ENCODE results near the gene ABHD17A. TPM values are rescaled to one million over a fixed set of nuclear protein-coding genes. Genes with fewer than 3 reads are reported as not detected.
A peak's percentile ranks its signal among the peaks of the same experiment; 100 is the strongest.

ABHD17A gene
- total and polyA plus RNA-seq, 2 of the 8 experiments (the other 6 are each of a cell fraction or from before 2014, with no cell fraction given) = 41.2 to 87.4 TPM

GRCh38 chr19:1856698-1857603, 28.3 kb downstream of the ABHD17A start:
- peaks cover 42 to 49% of the 10 kb centered on the region in 2 experiments for H4K20me1 ChIP-seq (replicated peaks in 1 of 2; ENCODE audit: control insufficient read depth in 1 of 2, insufficient read depth in 2 of 2, low read length in 2 of 2)
- H4K8ac ChIP-seq (ENCODE audit: extremely low read depth, insufficient read depth, low read length) = peak overlapping the region; percentile 75
- H2AFZ ChIP-seq (ENCODE audit: low read length) = no peak overlapping the region
- H3K79me2 ChIP-seq (ENCODE audit: control insufficient read depth in 1 of 2, insufficient read depth in 2 of 2, low read length in 2 of 2) = peaks cover 13 to 68% of the 10 kb centered on the region in 2 experiments; a peak in 3 of 4 replicates
- WGBS, 2 experiments (ENCODE audit: extremely low coverage in 1 of 2, insufficient coverage in 1 of 2, insufficient read length in 1 of 2, insufficient replicate concordance in 2 of 2, low coverage in 1 of 2, low lambda C conversion rate in 2 of 2, missing lambda C conversion rate in 1 of 2) = 7% methylated on average over 21 of the region's 73 CpGs; no CpG with 5 or more reads in 1 of the 2 experiments
- no peak for FAIRE-seq
- H3K18ac ChIP-seq (ENCODE audit: extremely low read depth, low read length) = peak overlapping the region; percentile 78
- no peak overlapping the region for H2BK120ac ChIP-seq (replicated peaks; ENCODE audit: low read depth, low read length)
- H3K9me3 ChIP-seq (ENCODE audit: insufficient read depth in 2 of 2, low read depth in 1 of 2, low read length in 1 of 2) = no peaks in the 10 kb centered on the region
- peak overlapping the region; percentile 75; the same call in 1 of the 2 replicates for H2AK5ac ChIP-seq (ENCODE audit: low read depth, low read length)
- peaks cover 11% of the 10 kb centered on the region; the same call in 1 of the 2 replicates for H3K23me2 ChIP-seq (ENCODE audit: low read depth, low read length)
- POLR2A ChIA-PET (ENCODE audit: partially characterized antibody) = interaction anchor here (0.6 to 1.6 kb wide), 4 partner anchors 19 to 588 kb away, joined by 3 to 4 read pairs (median 4); partner anchors contain the start of gene CIRBP
- peak in 1 of 2 experiments; percentile 76 for DNase-seq (ENCODE audit: low read depth in 1 of 2, low spot score in 2 of 2)
- peak overlapping the region; percentile 92; the same call in 1 of the 2 replicates for H2BK15ac ChIP-seq (ENCODE audit: low read length)
- H3K27me3 ChIP-seq (replicated peaks in 1 of 4; ENCODE audit: control insufficient read depth in 3 of 4, extremely low read depth in 1 of 4, insufficient read depth in 3 of 4, low read length in 3 of 4) = peaks cover 0 to 10% (median 5%) of the 10 kb centered on the region in 4 experiments; a peak in 5 of 7 replicates
- H3K36me3 ChIP-seq (ENCODE audit: control insufficient read depth in 2 of 4, insufficient read depth in 4 of 4, low read length in 3 of 4) = no peaks in the 10 kb centered on the region
- H2BK20ac ChIP-seq (ENCODE audit: low read length) = no peak overlapping the region
- CTCF ChIA-PET (ENCODE audit: partially characterized antibody) = interaction anchor here (0.6 to 2.5 kb wide), 15 partner anchors 7 to 617 kb away, joined by 3 to 18 read pairs (median 5); partner anchors contain the start of gene REXO1
- H3K4ac ChIP-seq (replicated peaks; ENCODE audit: insufficient read length, low read depth, low read length) = no peak overlapping the region
- peak overlapping the region; percentile 20 for H4K5ac ChIP-seq (ENCODE audit: insufficient read length, low read depth, low read length)
- peaks cover 19% of the 10 kb centered on the region for H3K79me1 ChIP-seq (ENCODE audit: low read depth, low read length)
- no peak overlapping the region for H3K14ac ChIP-seq (ENCODE audit: insufficient read length)
- H3K9ac ChIP-seq (replicated peaks in 1 of 4; ENCODE audit: extremely low read depth in 1 of 4, low read depth in 3 of 4, low read length in 3 of 4) = peak overlapping the region in 3 of 4 experiments; percentile 13 to 45 (median 31); a peak in 4 of 7 replicates
- 0 out of 2 replicates have a peak overlapping the region, but pooled peaks have one; percentile 50 for H2BK12ac ChIP-seq (ENCODE audit: low read depth, low read length)
- no peak overlapping the region for H3K23ac ChIP-seq (ENCODE audit: insufficient read length)
- no peak overlapping the region for H3K27ac ChIP-seq (ENCODE audit: low read depth, low read length)
- H2BK5ac ChIP-seq (ENCODE audit: low read depth, low read length) = peak overlapping the region; percentile 71; the same call in 1 of the 2 replicates
- peaks cover 0 to 74% (median 59%) of the 10 kb centered on the region in 4 experiments; a peak in 6 of 7 replicates for H3K4me1 ChIP-seq (replicated peaks in 1 of 4; ENCODE audit: control insufficient read depth in 3 of 4, insufficient read depth in 4 of 4, low read length in 3 of 4)
- peak overlapping the region; percentile 67 to 95 for H3K4me2 ChIP-seq (ENCODE audit: insufficient read depth in 1 of 2, low read depth in 2 of 2, low read length in 2 of 2)
- no peak overlapping the region for H3K56ac ChIP-seq (replicated peaks; ENCODE audit: insufficient read length, low read depth, low read length)
- peak overlapping the region; percentile 85 for H4K91ac ChIP-seq (replicated peaks; ENCODE audit: insufficient read length, low read length)
- H3K4me3 ChIP-seq (ENCODE audit: extremely low read depth in 1 of 4, insufficient read depth in 2 of 4, low read depth in 3 of 4, low read length in 4 of 4) = peak overlapping the region; percentile 35 to 70 (median 42)
- TF ChIP-seq ATF3 (IDR thresholded peaks at IDR 0.05; ENCODE audit: insufficient read depth, low read depth, low read length) (no peak), ASH2L (IDR thresholded peaks at IDR 0.05; ENCODE audit: low read length) (no peak), KDM4A (IDR thresholded peaks at IDR 0.05; ENCODE audit: low read depth, low read length, severe bottlenecking) (peak; percentile 58)
